Keratinocyte (primary cell): Measurements from ENCODE around the gene AGAP1. TPM values are rescaled to one million over a fixed set of nuclear protein-coding genes. Genes with fewer than 3 reads are reported as not detected.
A peak's percentile ranks its signal among the peaks of the same experiment; 100 is the strongest.

ENCODE experiments used
- DNase-seq: peaks from one replicate; pipeline ENCODE4 v3.0.0-alpha.2; 2011; ENCODE audit warnings: low read depth, missing footprints, low spot score
- FAIRE-seq: peaks from 2 replicates; lab custom pipeline; 2011; peaks lifted over from hg19 to GRCh38; lab: Jason Lieb, UNC
- H2AFZ ChIP-seq: 2 replicates; pipeline ENCODE4 v1.6.0; 2012; ENCODE audit warnings: low read length, control low read depth, inconsistent platforms; ENCODE audit not compliant: control insufficient read depth
- H3K27ac ChIP-seq: 2 replicates; pipeline ENCODE4 v1.5.1; 2011; ENCODE audit warnings: low read length; ENCODE audit not compliant: control insufficient read depth, insufficient read depth
- H3K27me3 ChIP-seq: 3 replicates; pipeline ENCODE4 v1.6.0; 2011; ENCODE audit warnings: low read length; ENCODE audit not compliant: control insufficient read depth, insufficient read depth; ENCODE audit errors: extremely low read depth
- H3K36me3 ChIP-seq, 2 experiments: 2 replicates in 1 of 2; 3 replicates in 1 of 2; pipeline ENCODE4 v1.5.1; 2011; ENCODE audit warnings: low read length in 2 of 2, mild to moderate bottlenecking in 1 of 2; ENCODE audit not compliant: control insufficient read depth in 2 of 2, insufficient read depth in 2 of 2; ENCODE audit errors: extremely low read depth in 1 of 2
- H3K4me1 ChIP-seq: 3 replicates; pipeline ENCODE4 v1.5.1; 2011; ENCODE audit warnings: low read length; ENCODE audit not compliant: control insufficient read depth, insufficient read depth; ENCODE audit errors: extremely low read depth
- H3K4me2 ChIP-seq: 3 replicates; pipeline ENCODE4 v1.6.0; 2011; ENCODE audit warnings: low read depth, low read length; ENCODE audit not compliant: control insufficient read depth, insufficient read depth; ENCODE audit errors: extremely low read depth
- H3K4me3 ChIP-seq, 3 experiments: fragments of 200-600 bp in 1 of 3; sonication (generic) in 1 of 3; 2 replicates in 2 of 3; 3 replicates in 1 of 3; pipeline ENCODE4 v1.5.1; 2011 to 2016; ENCODE audit warnings: low read length in 3 of 3, mild to moderate bottlenecking in 3 of 3, control low read depth in 2 of 3, inconsistent platforms in 1 of 3, low read depth in 1 of 3, mixed read lengths in 1 of 3, mixed run types in 1 of 3, moderate library complexity in 1 of 3; ENCODE audit not compliant: control insufficient read depth in 2 of 3, insufficient read depth in 2 of 3; ENCODE audit errors: extremely low read depth in 1 of 3
- H3K79me2 ChIP-seq: 2 replicates; pipeline ENCODE4 v1.6.0; 2012; ENCODE audit warnings: low read length; ENCODE audit not compliant: control insufficient read depth, insufficient read depth
- H3K9ac ChIP-seq: 3 replicates; pipeline ENCODE4 v1.6.0; 2011; ENCODE audit warnings: low read length; ENCODE audit not compliant: control insufficient read depth, insufficient read depth; ENCODE audit errors: extremely low read depth
- H3K9me1 ChIP-seq: 3 replicates; pipeline ENCODE4 v1.6.0; 2011; ENCODE audit warnings: low read length; ENCODE audit not compliant: control insufficient read depth, insufficient read depth; ENCODE audit errors: extremely low read depth
- H3K9me3 ChIP-seq: 2 replicates; pipeline ENCODE4 v1.5.1; 2012; ENCODE audit warnings: low read depth, low read length; ENCODE audit not compliant: control insufficient read depth
- H4K20me1 ChIP-seq: 3 replicates; pipeline ENCODE4 v1.6.0; 2011; ENCODE audit warnings: low read length; ENCODE audit not compliant: control insufficient read depth, insufficient read depth; ENCODE audit errors: extremely low read depth
- EZH2 ChIP-seq: IDR thresholded peaks from one replicate; pipeline ENCODE4 v1.6.1; 2012; ENCODE audit warnings: inconsistent platforms, mild to moderate bottlenecking, low read length, moderate library complexity
- dilution Hi-C: fragments of 300-500 bp; cut with MboI; formaldehyde crosslinking; loops from one replicate; pipeline ENCODE4 v1.7.0; 2020; ENCODE audit warnings: low sequenced_read_pairs; ENCODE audit not compliant: extremely low pct_ligation_motif_present
- polyA plus RNA-seq, 5 experiments: library from polyadenylated mRNA; depleted of rRNA in 3 of 5; stranded (reverse) in 3 of 5; stranded (forward) in 1 of 5; unstranded in 1 of 5; fragments of >200 nt; gene quantifications; 1 replicate in 1 of 5; 2 replicates in 3 of 5; 3 replicates in 1 of 5; pipeline versions ENCODE4 v1.2.1 to v1.2.3, GENCODE V29; 2011 to 2012; ENCODE audit warnings: missing spikeins in 2 of 5, low read depth in 1 of 5, low replicate concordance in 1 of 5
- TF ChIP-seq, protein P1 (sequence below), 3 experiments: IDR thresholded peaks in 1 of 3; conservative IDR thresholded peaks in 1 of 3; optimal IDR thresholded peaks in 1 of 3; 2 replicates in 2 of 3; 3 replicates in 1 of 3; pipeline versions ENCODE3 to v1.5.1; 2011; ENCODE audit warnings: low read length in 3 of 3, mild to moderate bottlenecking in 3 of 3, moderate library complexity in 2 of 3, control low read depth in 1 of 3, inconsistent platforms in 1 of 3; ENCODE audit not compliant: insufficient read depth in 2 of 3; ENCODE audit errors: extremely low read depth in 1 of 3

The AGAP1 gene
- polyA plus RNA-seq, 1 donor (not counting 4 experiments of a cell fraction or from before 2014, with no cell fraction given) = 12.6 TPM

GRCh38 chr2:235709969-235710879 is 216.4 kb downstream of the AGAP1 start:
- H3K9me3 ChIP-seq = no peaks in the 10 kb centered on the region
- peak overlapping the region; percentile 71 for H3K27ac ChIP-seq
- H3K36me3 ChIP-seq = peaks cover 0 to 2% of the 10 kb centered on the region in 2 experiments
- H3K4me1 ChIP-seq = peaks cover 22% of the 10 kb centered on the region
- DNase-seq (no peak), FAIRE-seq (no peak)
- H3K79me2 ChIP-seq = peaks cover 15% of the 10 kb centered on the region
- dilution Hi-C loops = no loop called here
- peaks cover 1% of the 10 kb centered on the region for H3K9me1 ChIP-seq
- no peak overlapping the region for H3K4me3 ChIP-seq
- H3K4me2 ChIP-seq = no peak overlapping the region
- no peaks in the 10 kb centered on the region for H3K27me3 ChIP-seq
- no peaks in the 10 kb centered on the region for H4K20me1 ChIP-seq
- H3K9ac ChIP-seq = no peak overlapping the region
- TF ChIP-seq EZH2 = no peak
- TF ChIP-seq, protein P1, sequence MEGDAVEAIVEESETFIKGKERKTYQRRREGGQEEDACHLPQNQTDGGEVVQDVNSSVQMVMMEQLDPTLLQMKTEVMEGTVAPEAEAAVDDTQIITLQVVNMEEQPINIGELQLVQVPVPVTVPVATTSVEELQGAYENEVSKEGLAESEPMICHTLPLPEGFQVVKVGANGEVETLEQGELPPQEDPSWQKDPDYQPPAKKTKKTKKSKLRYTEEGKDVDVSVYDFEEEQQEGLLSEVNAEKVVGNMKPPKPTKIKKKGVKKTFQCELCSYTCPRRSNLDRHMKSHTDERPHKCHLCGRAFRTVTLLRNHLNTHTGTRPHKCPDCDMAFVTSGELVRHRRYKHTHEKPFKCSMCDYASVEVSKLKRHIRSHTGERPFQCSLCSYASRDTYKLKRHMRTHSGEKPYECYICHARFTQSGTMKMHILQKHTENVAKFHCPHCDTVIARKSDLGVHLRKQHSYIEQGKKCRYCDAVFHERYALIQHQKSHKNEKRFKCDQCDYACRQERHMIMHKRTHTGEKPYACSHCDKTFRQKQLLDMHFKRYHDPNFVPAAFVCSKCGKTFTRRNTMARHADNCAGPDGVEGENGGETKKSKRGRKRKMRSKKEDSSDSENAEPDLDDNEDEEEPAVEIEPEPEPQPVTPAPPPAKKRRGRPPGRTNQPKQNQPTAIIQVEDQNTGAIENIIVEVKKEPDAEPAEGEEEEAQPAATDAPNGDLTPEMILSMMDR (optimal IDR thresholded peaks at IDR 0.05 in 1 of 3, IDR thresholded peaks at IDR 0.05 in 1 of 3, conservative IDR thresholded peaks at IDR 0.05 in 1 of 3; ENCODE audit: extremely low read depth in 1 of 3, insufficient read depth in 2 of 3, low read length in 3 of 3) = no peak
- no peak overlapping the region for H2AFZ ChIP-seq

DNA sequence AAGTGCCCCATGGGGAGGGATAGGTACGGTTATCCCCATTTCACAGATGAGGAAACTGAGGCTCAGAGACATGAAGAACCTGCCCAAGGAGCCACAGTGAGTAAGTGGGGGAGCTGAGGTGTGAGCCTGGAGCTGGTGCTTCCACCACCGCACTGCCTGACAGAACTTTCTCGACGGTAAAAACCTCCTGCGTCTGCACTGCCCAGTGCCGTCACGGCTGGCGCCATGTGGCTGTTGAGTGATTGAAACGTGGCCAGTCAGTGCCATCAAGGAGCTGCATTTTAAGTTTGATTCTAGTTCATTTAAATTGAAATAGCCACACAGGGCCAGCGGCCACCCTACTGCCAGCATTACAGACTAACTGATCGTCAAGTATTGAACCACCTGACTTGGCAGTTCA is 217.1 kb downstream of the AGAP1 start:
- Histone ChIP-seq H3K4me1 (peaks cover 22% of the 10 kb centered on the region), H3K9me1 (no peaks in the 10 kb centered on the region), H3K27ac (no peak overlapping the region), H3K9me3 (no peaks in the 10 kb centered on the region), H3K79me2 (peaks cover 13% of the 10 kb centered on the region), H3K4me3 (no peak overlapping the region), H3K36me3 (peaks cover 0 to 2% of the 10 kb centered on the region in 2 experiments), H4K20me1 (no peaks in the 10 kb centered on the region), H3K27me3 (no peaks in the 10 kb centered on the region), H3K4me2 (no peak overlapping the region), H3K9ac (no peak overlapping the region), H2AFZ (no peak overlapping the region)
- no peak for DNase-seq
- dilution Hi-C loops = no loop called here
- TF ChIP-seq EZH2 = no peak
- TF ChIP-seq, protein P1 (optimal IDR thresholded peaks at IDR 0.05 in 1 of 3, IDR thresholded peaks at IDR 0.05 in 1 of 3, conservative IDR thresholded peaks at IDR 0.05 in 1 of 3; ENCODE audit: extremely low read depth in 1 of 3, insufficient read depth in 2 of 3, low read length in 3 of 3) = no peak
- no peak for FAIRE-seq
